ENCODE measurements around the gene THBS4.

DNA sequence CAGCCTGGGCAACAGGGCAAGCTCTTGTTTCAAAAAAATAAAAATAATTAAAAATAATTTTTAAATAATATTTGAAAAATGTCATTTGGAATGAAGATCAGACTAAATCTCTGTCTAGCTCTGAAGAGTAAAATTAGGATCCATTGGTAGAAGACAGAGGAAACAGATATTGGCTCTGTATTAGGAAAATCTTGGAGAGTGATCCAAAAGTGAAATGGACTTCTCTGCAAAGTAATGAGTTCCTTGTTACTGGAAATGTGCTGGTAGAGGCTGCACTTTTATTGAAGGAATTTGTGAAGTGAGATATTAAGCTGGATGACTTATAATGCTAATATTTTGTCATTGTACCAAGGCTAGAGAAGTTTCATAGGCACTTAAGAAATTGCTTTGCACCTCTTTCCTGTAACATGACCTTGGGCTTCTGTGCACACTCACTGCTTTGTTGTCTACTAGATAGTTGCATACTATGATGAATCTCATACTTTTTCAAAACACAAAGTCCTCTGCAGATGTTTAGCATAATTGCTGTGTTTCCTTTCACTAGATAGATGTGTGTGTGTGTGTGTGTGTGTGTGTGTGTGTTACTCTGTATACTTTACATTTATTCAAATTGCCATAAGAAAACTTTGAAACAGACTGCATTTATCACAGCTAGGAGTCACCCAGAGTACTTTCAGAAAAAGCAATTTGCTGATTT is 13.1 kb downstream of the THBS4 start:
- TF ChIP-seq, protein P1, sequence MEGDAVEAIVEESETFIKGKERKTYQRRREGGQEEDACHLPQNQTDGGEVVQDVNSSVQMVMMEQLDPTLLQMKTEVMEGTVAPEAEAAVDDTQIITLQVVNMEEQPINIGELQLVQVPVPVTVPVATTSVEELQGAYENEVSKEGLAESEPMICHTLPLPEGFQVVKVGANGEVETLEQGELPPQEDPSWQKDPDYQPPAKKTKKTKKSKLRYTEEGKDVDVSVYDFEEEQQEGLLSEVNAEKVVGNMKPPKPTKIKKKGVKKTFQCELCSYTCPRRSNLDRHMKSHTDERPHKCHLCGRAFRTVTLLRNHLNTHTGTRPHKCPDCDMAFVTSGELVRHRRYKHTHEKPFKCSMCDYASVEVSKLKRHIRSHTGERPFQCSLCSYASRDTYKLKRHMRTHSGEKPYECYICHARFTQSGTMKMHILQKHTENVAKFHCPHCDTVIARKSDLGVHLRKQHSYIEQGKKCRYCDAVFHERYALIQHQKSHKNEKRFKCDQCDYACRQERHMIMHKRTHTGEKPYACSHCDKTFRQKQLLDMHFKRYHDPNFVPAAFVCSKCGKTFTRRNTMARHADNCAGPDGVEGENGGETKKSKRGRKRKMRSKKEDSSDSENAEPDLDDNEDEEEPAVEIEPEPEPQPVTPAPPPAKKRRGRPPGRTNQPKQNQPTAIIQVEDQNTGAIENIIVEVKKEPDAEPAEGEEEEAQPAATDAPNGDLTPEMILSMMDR (IDR thresholded peaks at IDR 0.05; ENCODE audit: low read depth, low read length, poor library complexity, severe bottlenecking): no peak
- no peak for TF ChIP-seq EZH2phosphoT487 (IDR thresholded peaks at IDR 0.05; ENCODE audit: borderline replicate concordance, low read length)
